Pancreas (tissue), 10 donors: Measurements from ENCODE around the gene CD320. TPM values are rescaled to one million over a fixed set of nuclear protein-coding genes. Genes with fewer than 3 reads are reported as not detected.
A peak's percentile ranks its signal among the peaks of the same experiment; 100 is the strongest.

ENCODE experiments used
- ATAC-seq, 4 donors: fragments of 200-7000 bp; cut with Tn5 transposase; one replicate each; pipeline versions ENCODE4 v1.8.0 to v1.9.1; 2020; ENCODE audit warnings: mild to moderate bottlenecking in 4 of 4, moderate library complexity in 4 of 4
- DNase-seq, 6 donors: peaks; one replicate each; pipeline ENCODE4 v3.0.0-alpha.2; 2020
- FAIRE-seq: peaks from 2 replicates; lab custom pipeline; 2012; peaks lifted over from hg19 to GRCh38; lab: Jason Lieb, UNC
- H3K27ac ChIP-seq, 4 donors: fragments of 200-600 bp; sonication (generic); 1 replicate in 3 of 4; 2 replicates in 1 of 4; pipeline versions ENCODE4 v1.5.0 to v1.8.0; 2020
- H3K27me3 ChIP-seq, 4 donors: fragments of 200-600 bp; one replicate each; pipeline ENCODE4 v1.8.0; 2021
- H3K36me3 ChIP-seq, 3 donors: fragments of 200-600 bp; sonication (generic) in 1 of 3; one replicate each; pipeline versions ENCODE4 v1.5.0 to v1.8.0; 2020 to 2021
- H3K4me1 ChIP-seq, 3 donors: fragments of 200-600 bp; one replicate each; pipeline ENCODE4 v1.8.0; 2021
- H3K4me3 ChIP-seq, 4 donors: fragments of 200-600 bp; sonication (generic) in 2 of 4; one replicate each; pipeline versions ENCODE4 v1.5.0 to v1.8.0; 2020 to 2021
- H3K9me3 ChIP-seq, 4 donors: fragments of 200-600 bp; one replicate each; pipeline ENCODE4 v1.8.0; 2021
- CTCF ChIP-seq, 4 donors: fragments of 200-600 bp; sonication (generic) in 3 of 4; IDR thresholded peaks; one replicate each; pipeline versions ENCODE4 v1.5.0 to v1.8.0; 2021; ENCODE audit warnings: antibody characterized with exemption in 4 of 4
- WGBS, 2 donors: extraction: QIAGEN DNeasy Blood & Tissue Kit; methylation state at CpG; one replicate each; pipeline ENCODE4 v1.1.7; 2013; 5-methylcytosine and 5-hydroxymethylcytosine counted together
- intact Hi-C, 3 donors: fragments of 100-400 bp; cut with DNase I; formaldehyde crosslinking; loops; one replicate each; pipeline versions ENCODE4 v1.11.1 to v1.14.2; 2022
- polyA plus RNA-seq, 2 donors: library from polyadenylated mRNA; stranded (reverse); fragments of 200-250 nt; gene quantifications; one replicate each; pipeline ENCODE4 v1.2.3, GENCODE V29; 2013
- total RNA-seq, 6 donors: library from RNA; stranded (reverse); fragmentation: NEBNext Ultra II Directional in 4 of 6; extraction: Animal tissue kit (Norgen Biotek cat#: 25700) in 4 of 6; gene quantifications; one replicate each; pipeline versions ENCODE4 v1.2.1 to v1.2.4, GENCODE V29; 2021 to 2023
- donor health status: healthy with polysubstance abuse.
- donor health status: DM: no; HTN: no; CAD: no; lungs with moderate emphysema.
- donor health status: DM: no; HTN: no; CAD: no.
- donor health status: control.
- donor health status: control.
- donor health status: Bipolar disorder and iron deficiency.
- donor health status: DM: yes; HTN: yes; CAD: no.
- donor health status: DM: no; HTN: no; CAD: no.
- donor health status: DM: no; HTN: no; CAD: no.
- donor health status: DM: yes; HTN: yes; CAD: no.

Gene CD320
- total and polyA plus RNA-seq, 8 donors, result 13.8 to 58.4 (median 20.9) TPM

GRCh38 chr19:8333767-8334457, 25.8 kb upstream of the CD320 start:
- FAIRE-seq (no peak), ATAC-seq (peak in 2 of 4 donors; percentile 18 to 19), DNase-seq (peak in 2 of 6 donors; percentile 61 to 70)
- Histone ChIP-seq H3K9me3 (no peaks in the 10 kb centered on the region), H3K27ac (no peak overlapping the region), H3K4me1 (peaks cover 0 to 3% (median 0%) of the 10 kb centered on the region in 3 donors), H3K36me3 (no peaks in the 10 kb centered on the region), H3K4me3 (peak overlapping the region in 1 of 4 donors; percentile 41), H3K27me3 (peaks cover 0 to 24% (median 8%) of the 10 kb centered on the region in 4 donors)
- 10 to 18% methylated on average over 45 to 48 of the region's 48 CpGs for WGBS, 2 donors
- TF ChIP-seq CTCF (IDR thresholded peaks at IDR 0.05), result no peak
- intact Hi-C loops, result no loop called here

- peak overlapping the region in 1 of 4 donors; percentile 41 for H3K4me3 ChIP-seq
- H3K4me1 ChIP-seq, result peaks cover 0 to 3% (median 0%) of the 10 kb centered on the region in 3 donors
- ATAC-seq (peak in 1 of 4 donors; percentile 32), DNase-seq (peak in 2 of 6 donors; percentile 60 to 73), FAIRE-seq (no peak)
- no peaks in the 10 kb centered on the region for H3K9me3 ChIP-seq
- intact Hi-C loops, result no loop called here
- H3K27ac ChIP-seq, result no peak overlapping the region
- no peaks in the 10 kb centered on the region for H3K36me3 ChIP-seq
- WGBS, 2 donors, result 12 to 16% methylated on average over 49 to 52 of the region's 52 CpGs
- no peak for TF ChIP-seq CTCF (IDR thresholded peaks at IDR 0.05)
- H3K27me3 ChIP-seq, result peaks cover 0 to 24% (median 8%) of the 10 kb centered on the region in 4 donors
Observed at GRCh38 chr19:8332976-8333766, 25.0 kb upstream of the CD320 start.

- DNase-seq (peak in 1 of 6 donors; percentile 20), FAIRE-seq (no peak), ATAC-seq (no peak)
- Histone ChIP-seq H3K4me3 (no peak overlapping the region), H3K36me3 (no peaks in the 10 kb centered on the region), H3K9me3 (no peaks in the 10 kb centered on the region), H3K27me3 (peaks cover 0 to 24% (median 8%) of the 10 kb centered on the region in 4 donors), H3K27ac (no peak overlapping the region), H3K4me1 (peaks cover 0 to 3% (median 0%) of the 10 kb centered on the region in 3 donors)
- 67 to 82% methylated on average over 8 of the region's 8 CpGs for WGBS, 2 donors
- no peak for TF ChIP-seq CTCF (IDR thresholded peaks at IDR 0.05)
- intact Hi-C loops, result no loop called here
Observed at GRCh38 chr19:8331263-8331845, 23.2 kb upstream of the CD320 start.

GRCh38 chr19:8329996-8330395, 21.8 kb upstream of the CD320 start:
- Histone ChIP-seq H3K4me3 (no peak overlapping the region), H3K27ac (no peak overlapping the region), H3K36me3 (no peaks in the 10 kb centered on the region), H3K27me3 (peaks cover 0 to 16% (median 8%) of the 10 kb centered on the region in 4 donors), H3K4me1 (peaks cover 0 to 3% (median 0%) of the 10 kb centered on the region in 3 donors), H3K9me3 (no peaks in the 10 kb centered on the region)
- intact Hi-C loops, result no loop called here
- DNase-seq (no peak), ATAC-seq (no peak), FAIRE-seq (no peak)
- no peak for TF ChIP-seq CTCF (IDR thresholded peaks at IDR 0.05)
- 57 to 90% methylated on average over 3 of the region's 3 CpGs for WGBS, 2 donors
